KMS-11 (cell line): Measurements from ENCODE around the gene KLRB1.

Experiments used
- H2AFZ ChIP-seq: fragments of 200-600 bp; sonication (generic); 2 replicates; pipeline ENCODE4 v1.6.1; 2016; ENCODE audit warnings: antibody characterized with exemption, mixed run types, low read depth
- H3K27ac ChIP-seq: fragments of 200-600 bp; sonication (generic); 2 replicates; pipeline ENCODE4 v1.6.1; 2016; ENCODE audit warnings: mild to moderate bottlenecking, mixed run types
- H3K27me3 ChIP-seq: fragments of 200-600 bp; sonication (generic); 2 replicates; pipeline ENCODE4 v1.6.1; 2017; ENCODE audit warnings: mild to moderate bottlenecking, low read depth, mixed run types, moderate library complexity; ENCODE audit not compliant: insufficient read depth
- H3K36me3 ChIP-seq: fragments of 200-600 bp; sonication (generic); 2 replicates; pipeline ENCODE4 v1.6.1; 2017; ENCODE audit warnings: mild to moderate bottlenecking, mixed run types; ENCODE audit not compliant: insufficient read depth
- H3K4me1 ChIP-seq: fragments of 200-600 bp; sonication (generic); 2 replicates; pipeline ENCODE4 v1.6.1; 2016; ENCODE audit warnings: mild to moderate bottlenecking, low read depth, mixed run types; ENCODE audit not compliant: poor library complexity, severe bottlenecking
- H3K4me2 ChIP-seq: fragments of 200-600 bp; sonication (generic); 2 replicates; pipeline ENCODE4 v1.7.0; 2016; ENCODE audit warnings: mild to moderate bottlenecking, mixed run types
- H3K4me3 ChIP-seq: fragments of 200-600 bp; sonication (generic); IDR thresholded peaks from 2 replicates; pipeline ENCODE4 v1.6.1; 2017; ENCODE audit warnings: low read depth, low read length, mixed read lengths; ENCODE audit not compliant: insufficient read depth
- H3K79me2 ChIP-seq: fragments of 200-600 bp; sonication (generic); 2 replicates; pipeline ENCODE4 v1.6.1; 2016; ENCODE audit warnings: low read depth, mixed run types; ENCODE audit not compliant: insufficient read depth
- H3K9ac ChIP-seq: fragments of 200-600 bp; sonication (generic); 2 replicates; pipeline ENCODE4 v1.6.1; 2016; ENCODE audit warnings: mild to moderate bottlenecking, mixed run types
- H4K20me1 ChIP-seq: fragments of 200-600 bp; sonication (generic); 2 replicates; pipeline ENCODE4 v1.6.1; 2016; ENCODE audit warnings: mild to moderate bottlenecking, mixed run types; ENCODE audit not compliant: insufficient read depth
- CTCF ChIP-seq: fragments of 200-600 bp; sonication (generic); conservative IDR thresholded peaks from 2 replicates; pipeline ENCODE4 v1.6.1; 2017; ENCODE audit warnings: low read depth, mild to moderate bottlenecking, antibody characterized with exemption, low read length, moderate library complexity, mixed read lengths

KLRB1 gene

GRCh38 chr12:9636150-9636850 lies 28.6 kb upstream of the KLRB1 start:
- no peak overlapping the region for H3K4me2 ChIP-seq
- H3K27me3 ChIP-seq = no peaks in the 10 kb centered on the region
- H3K36me3 ChIP-seq = no peaks in the 10 kb centered on the region
- no peak overlapping the region for H2AFZ ChIP-seq
- H3K4me3 ChIP-seq = no peak overlapping the region
- no peak overlapping the region for H3K27ac ChIP-seq
- peaks cover 22% of the 10 kb centered on the region for H3K4me1 ChIP-seq
- H3K79me2 ChIP-seq = no peaks in the 10 kb centered on the region
- H4K20me1 ChIP-seq = no peaks in the 10 kb centered on the region
- TF ChIP-seq CTCF = no peak
- no peak overlapping the region for H3K9ac ChIP-seq

GRCh38 chr12:9634969-9635754 lies 27.4 kb upstream of the KLRB1 start:
- no peak overlapping the region for H3K27ac ChIP-seq
- H3K9ac ChIP-seq = no peak overlapping the region
- no peaks in the 10 kb centered on the region for H3K36me3 ChIP-seq
- H3K27me3 ChIP-seq = no peaks in the 10 kb centered on the region
- H3K4me2 ChIP-seq = no peak overlapping the region
- H3K4me3 ChIP-seq = no peak overlapping the region
- TF ChIP-seq CTCF = no peak
- peaks cover 22% of the 10 kb centered on the region for H3K4me1 ChIP-seq
- no peaks in the 10 kb centered on the region for H3K79me2 ChIP-seq
- H4K20me1 ChIP-seq = no peaks in the 10 kb centered on the region
- no peak overlapping the region for H2AFZ ChIP-seq

GRCh38 chr12:9634177-9634803 lies 26.6 kb upstream of the KLRB1 start:
- peak; percentile 90 for TF ChIP-seq CTCF
- Histone ChIP-seq H3K4me3 (no peak overlapping the region), H3K36me3 (no peaks in the 10 kb centered on the region), H2AFZ (no peak overlapping the region), H3K9ac (no peak overlapping the region), H3K27me3 (no peaks in the 10 kb centered on the region), H3K4me1 (peaks cover 22% of the 10 kb centered on the region), H3K4me2 (no peak overlapping the region), H3K27ac (no peak overlapping the region), H4K20me1 (no peaks in the 10 kb centered on the region), H3K79me2 (no peaks in the 10 kb centered on the region)

GRCh38 chr12:9632766-9633165 lies 25.1 kb upstream of the KLRB1 start:
- H3K27me3 ChIP-seq = no peaks in the 10 kb centered on the region
- no peak overlapping the region for H3K27ac ChIP-seq
- no peak overlapping the region for H3K4me3 ChIP-seq
- no peaks in the 10 kb centered on the region for H3K79me2 ChIP-seq
- TF ChIP-seq CTCF = no peak
- H3K4me2 ChIP-seq = no peak overlapping the region
- H3K36me3 ChIP-seq = no peaks in the 10 kb centered on the region
- H4K20me1 ChIP-seq = no peaks in the 10 kb centered on the region
- H2AFZ ChIP-seq = no peak overlapping the region
- no peak overlapping the region for H3K9ac ChIP-seq
- H3K4me1 ChIP-seq = peaks cover 17% of the 10 kb centered on the region
